GM21619 (cell line): ENCODE measurements around the gene PEX16.

Source experiments
- ATAC-seq: cut with Tn5 transposase; IDR thresholded peaks from one replicate; pipeline ENCODE4 v1.9.1; 2021; ENCODE audit not compliant: unreplicated experiment

PEX16 gene

GRCh38 chr11:45931739-45932138 is 14.1 kb upstream of the PEX16 start:
- ATAC-seq: no peak

- no peak for ATAC-seq
These were observed 13.4 kb upstream of the PEX16 start for GRCh38 chr11:45930951-45931570.

GRCh38 chr11:45930031-45930794 is 12.5 kb upstream of the PEX16 start:
- peak; percentile 94 for ATAC-seq

GRCh38 chr11:45929486-45930030 is 11.9 kb upstream of the PEX16 start:
- ATAC-seq: peak; percentile 16

- no peak for ATAC-seq
These were observed 11.0 kb upstream of the PEX16 start for GRCh38 chr11:45928535-45929215.

GRCh38 chr11:45927684-45928413 is 10.2 kb upstream of the PEX16 start:
- ATAC-seq: no peak

GRCh38 chr11:45927332-45927683 is 9.6 kb upstream of the PEX16 start:
- ATAC-seq: no peak

- ATAC-seq: no peak
These were observed 9.1 kb upstream of the PEX16 start for GRCh38 chr11:45926536-45927331.

- no peak for ATAC-seq
These were observed 8.3 kb upstream of the PEX16 start for GRCh38 chr11:45926001-45926401.

GRCh38 chr11:45925550-45925949 is 7.9 kb upstream of the PEX16 start:
- no peak for ATAC-seq

- ATAC-seq: no peak
These were observed 7.2 kb upstream of the PEX16 start for GRCh38 chr11:45924927-45925326.

- ATAC-seq: no peak
These were observed 6.6 kb upstream of the PEX16 start for GRCh38 chr11:45924036-45924915.

GRCh38 chr11:45922425-45923082 is 4.9 kb upstream of the PEX16 start, which contains the start of gene LARGE2:
LARGE2 (plus strand) TSS chr11:45922656; CDS start chr11:45922883, 227 bp downstream.
- no peak for ATAC-seq

GRCh38 chr11:45921561-45922424 is 4.1 kb upstream of the PEX16 start:
- no peak for ATAC-seq

GRCh38 chr11:45920531-45921477 is 3.1 kb upstream of the PEX16 start:
- ATAC-seq: no peak

- ATAC-seq: no peak
These were observed 2.3 kb upstream of the PEX16 start for GRCh38 chr11:45919806-45920530.
